ENCODE data around the gene TNFSF12.
"Not testable (repeated sequence)": the region's sequence is repeated elsewhere in the genome, so short reads cannot be mapped to it uniquely, and the experiment has no call there.

The TNFSF12 gene

DNA sequence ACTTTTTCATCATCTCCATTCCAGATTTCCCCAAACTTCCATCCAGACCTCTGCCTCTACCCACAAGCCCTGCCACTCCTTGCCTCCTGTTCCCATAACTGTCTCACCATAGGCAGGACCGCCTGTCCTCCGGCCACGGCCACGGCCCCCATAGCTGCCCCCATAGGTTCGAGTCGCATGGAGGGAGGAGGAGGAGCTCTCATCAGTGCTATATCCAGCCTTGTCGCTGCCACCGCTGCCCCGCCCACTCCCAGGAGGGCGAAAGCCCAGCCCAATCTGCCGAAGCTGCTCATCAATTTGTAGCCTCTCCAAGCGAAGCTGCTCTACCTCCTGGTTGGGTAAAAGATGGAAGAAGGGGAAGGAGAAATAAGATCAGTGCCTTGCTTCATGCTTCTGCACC, 44.4 kb downstream of the TNFSF12 start:
- no peak overlapping the region for H3K4me3 ChIP-seq (ENCODE audit: low read length)
- TF ChIP-seq, protein P1, sequence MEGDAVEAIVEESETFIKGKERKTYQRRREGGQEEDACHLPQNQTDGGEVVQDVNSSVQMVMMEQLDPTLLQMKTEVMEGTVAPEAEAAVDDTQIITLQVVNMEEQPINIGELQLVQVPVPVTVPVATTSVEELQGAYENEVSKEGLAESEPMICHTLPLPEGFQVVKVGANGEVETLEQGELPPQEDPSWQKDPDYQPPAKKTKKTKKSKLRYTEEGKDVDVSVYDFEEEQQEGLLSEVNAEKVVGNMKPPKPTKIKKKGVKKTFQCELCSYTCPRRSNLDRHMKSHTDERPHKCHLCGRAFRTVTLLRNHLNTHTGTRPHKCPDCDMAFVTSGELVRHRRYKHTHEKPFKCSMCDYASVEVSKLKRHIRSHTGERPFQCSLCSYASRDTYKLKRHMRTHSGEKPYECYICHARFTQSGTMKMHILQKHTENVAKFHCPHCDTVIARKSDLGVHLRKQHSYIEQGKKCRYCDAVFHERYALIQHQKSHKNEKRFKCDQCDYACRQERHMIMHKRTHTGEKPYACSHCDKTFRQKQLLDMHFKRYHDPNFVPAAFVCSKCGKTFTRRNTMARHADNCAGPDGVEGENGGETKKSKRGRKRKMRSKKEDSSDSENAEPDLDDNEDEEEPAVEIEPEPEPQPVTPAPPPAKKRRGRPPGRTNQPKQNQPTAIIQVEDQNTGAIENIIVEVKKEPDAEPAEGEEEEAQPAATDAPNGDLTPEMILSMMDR (IDR thresholded peaks at IDR 0.05; ENCODE audit: insufficient read depth, low read depth, low read length, missing control alignments) = no peak
- DNase-seq (ENCODE audit: low read depth) = no peak

- not testable (repeated sequence) for H3K4me3 ChIP-seq (ENCODE audit: low read length); DNase-seq (ENCODE audit: low read depth)
Measured at GRCh38 chr17:7597561-7597960, 48.7 kb downstream of the TNFSF12 start.

DNA sequence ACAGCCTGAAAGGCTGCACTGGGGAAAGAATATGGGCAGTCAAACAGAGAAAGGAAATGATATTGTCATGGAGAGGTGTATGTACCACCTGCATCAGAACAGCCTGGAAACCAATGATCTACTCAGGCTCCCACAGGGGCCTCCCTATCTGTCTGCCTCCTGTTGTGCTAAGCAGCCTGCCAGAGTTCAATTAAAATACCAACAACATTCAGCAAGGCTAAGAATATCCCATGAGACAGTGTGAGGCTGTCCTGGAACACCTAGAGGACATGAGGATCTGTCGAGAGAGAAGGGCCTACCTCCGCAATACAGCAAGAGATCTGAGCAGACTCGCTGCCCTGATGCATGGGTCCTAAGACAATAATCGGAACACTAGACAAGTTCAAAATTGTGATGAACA, 57.4 kb downstream of the TNFSF12 start:
- no peak for DNase-seq (ENCODE audit: low read depth)
- TF ChIP-seq, protein P1 (IDR thresholded peaks at IDR 0.05; ENCODE audit: insufficient read depth, low read depth, low read length, missing control alignments) = no peak
- H3K4me3 ChIP-seq (ENCODE audit: low read length) = no peak overlapping the region
